GM12874 (cell line): ENCODE measurements around the gene PRKAG2.

Experiments
- TF ChIP-seq, protein P1 (sequence below): IDR thresholded peaks from 2 replicates; pipeline ENCODE4 v1.5.1; 2011; ENCODE audit warnings: low read depth, mild to moderate bottlenecking, control low read depth, low read length, moderate library complexity; ENCODE audit not compliant: insufficient read depth

Gene PRKAG2

DNA sequence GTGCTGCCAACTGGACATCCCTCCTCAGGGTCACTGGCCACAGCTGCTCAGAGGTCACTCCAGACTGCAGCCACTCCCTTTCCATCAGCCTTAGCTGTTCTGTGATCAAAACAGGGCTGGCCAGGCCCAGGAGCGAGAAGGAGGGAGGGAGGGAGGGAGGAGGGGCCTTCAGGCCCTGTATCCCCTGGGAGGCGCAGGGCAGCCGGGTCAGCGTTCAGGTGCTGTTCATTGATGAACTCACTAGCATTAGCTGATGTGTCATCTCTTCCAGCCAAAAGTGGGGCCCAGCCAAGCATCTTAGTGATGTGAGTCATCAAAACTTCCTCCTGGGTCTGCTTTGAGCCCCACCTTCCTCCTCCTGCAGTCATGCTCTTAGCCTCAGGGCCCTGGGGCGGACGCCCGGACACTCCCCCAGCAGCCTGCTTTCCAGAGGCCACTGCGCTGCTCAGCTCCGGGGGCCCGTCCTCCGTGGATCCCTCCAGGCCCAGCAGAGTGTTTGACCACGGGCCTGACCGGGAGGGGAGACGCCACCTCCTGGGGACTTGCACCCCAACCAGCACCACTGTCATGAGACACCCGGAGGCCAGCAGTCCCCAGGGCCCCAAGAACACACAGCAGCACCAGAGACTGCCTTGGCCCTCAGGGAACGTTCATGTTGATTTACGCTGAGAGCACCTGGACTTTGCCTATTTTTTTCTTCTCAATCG lies 149.2 kb downstream of the PRKAG2 start:
- TF ChIP-seq, protein P1, sequence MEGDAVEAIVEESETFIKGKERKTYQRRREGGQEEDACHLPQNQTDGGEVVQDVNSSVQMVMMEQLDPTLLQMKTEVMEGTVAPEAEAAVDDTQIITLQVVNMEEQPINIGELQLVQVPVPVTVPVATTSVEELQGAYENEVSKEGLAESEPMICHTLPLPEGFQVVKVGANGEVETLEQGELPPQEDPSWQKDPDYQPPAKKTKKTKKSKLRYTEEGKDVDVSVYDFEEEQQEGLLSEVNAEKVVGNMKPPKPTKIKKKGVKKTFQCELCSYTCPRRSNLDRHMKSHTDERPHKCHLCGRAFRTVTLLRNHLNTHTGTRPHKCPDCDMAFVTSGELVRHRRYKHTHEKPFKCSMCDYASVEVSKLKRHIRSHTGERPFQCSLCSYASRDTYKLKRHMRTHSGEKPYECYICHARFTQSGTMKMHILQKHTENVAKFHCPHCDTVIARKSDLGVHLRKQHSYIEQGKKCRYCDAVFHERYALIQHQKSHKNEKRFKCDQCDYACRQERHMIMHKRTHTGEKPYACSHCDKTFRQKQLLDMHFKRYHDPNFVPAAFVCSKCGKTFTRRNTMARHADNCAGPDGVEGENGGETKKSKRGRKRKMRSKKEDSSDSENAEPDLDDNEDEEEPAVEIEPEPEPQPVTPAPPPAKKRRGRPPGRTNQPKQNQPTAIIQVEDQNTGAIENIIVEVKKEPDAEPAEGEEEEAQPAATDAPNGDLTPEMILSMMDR: no peak

DNA sequence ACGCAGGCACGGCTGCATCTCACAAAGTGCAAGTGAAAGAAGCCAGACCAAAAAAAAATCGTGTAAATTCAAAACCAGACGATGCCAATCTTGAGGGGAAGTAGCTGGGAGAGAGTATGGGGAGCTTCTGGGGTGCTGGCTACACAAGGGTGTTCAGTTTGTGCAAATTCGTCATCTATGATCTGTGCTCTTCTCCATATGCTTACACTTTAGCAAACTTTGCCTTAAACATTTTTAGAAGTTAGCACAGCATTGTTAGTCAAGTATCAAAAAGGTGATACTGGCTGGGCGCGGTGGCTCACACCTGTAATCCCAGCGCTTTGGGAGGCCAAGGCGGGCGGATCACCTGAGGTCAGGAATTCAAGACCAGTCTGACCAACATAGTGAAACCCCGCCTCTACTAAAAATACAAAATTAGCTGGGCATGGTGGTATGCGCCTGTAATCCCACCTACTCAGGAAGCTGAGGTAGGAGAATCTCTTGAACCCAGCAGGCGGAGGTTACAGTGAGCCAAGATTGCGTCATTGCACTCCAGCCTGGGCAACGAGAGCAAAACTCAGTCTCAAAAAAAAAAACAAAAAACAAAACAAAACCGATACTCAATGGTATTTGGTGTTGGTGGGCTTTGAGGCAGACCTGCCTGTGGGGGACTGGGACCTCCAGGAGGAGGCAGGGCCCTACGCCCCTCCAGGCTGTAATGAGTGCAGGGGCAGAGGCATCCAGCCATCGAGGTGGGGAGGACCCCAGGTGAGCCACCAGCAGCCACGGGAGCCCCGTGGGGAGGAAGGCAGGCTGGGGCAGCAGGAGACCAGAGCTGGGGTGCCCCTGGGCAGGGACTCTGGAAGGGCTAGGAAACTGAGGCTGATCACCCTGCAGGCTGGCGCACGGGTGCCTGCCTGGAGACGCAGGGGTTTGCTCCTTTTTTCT lies 150.0 kb downstream of the PRKAG2 start:
- TF ChIP-seq, protein P1: no peak

DNA sequence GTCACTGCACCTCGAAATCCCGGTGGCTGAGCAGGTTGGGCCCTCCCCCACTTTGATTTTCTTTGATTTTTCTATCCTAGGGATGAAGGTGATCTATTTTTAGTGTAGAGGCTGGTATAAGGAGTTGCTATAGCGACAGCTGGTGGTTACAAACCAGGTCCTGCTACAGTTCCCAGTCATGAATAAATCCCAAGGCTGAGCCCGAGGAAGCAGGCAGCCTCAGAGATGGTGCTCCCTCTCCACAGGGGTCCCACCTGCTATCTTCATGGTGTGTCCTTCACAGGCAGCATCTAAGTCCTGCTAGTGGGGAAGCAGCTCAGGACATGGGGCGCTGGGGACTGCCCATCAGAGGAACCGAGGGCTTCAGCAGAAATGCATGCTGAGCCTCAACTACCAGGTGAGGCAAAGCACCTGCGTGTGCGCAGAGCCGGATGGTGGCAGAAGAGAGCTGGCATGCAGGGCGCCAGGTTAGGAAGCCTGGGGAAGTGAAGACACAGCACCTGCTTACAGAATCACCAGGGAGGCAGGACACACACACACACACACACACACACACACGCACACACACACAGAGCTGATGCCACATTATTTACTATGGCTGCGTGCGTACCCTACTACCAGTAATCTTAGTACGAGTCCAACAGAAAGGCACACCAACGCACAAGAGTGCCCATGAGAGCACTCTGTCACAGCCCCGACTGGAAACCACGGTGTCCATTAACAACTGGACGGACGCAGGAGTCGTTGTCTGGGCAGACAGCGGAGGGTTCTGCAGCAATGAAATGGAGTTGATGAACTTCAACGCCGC lies 150.9 kb downstream of the PRKAG2 start:
- TF ChIP-seq, protein P1: no peak

DNA sequence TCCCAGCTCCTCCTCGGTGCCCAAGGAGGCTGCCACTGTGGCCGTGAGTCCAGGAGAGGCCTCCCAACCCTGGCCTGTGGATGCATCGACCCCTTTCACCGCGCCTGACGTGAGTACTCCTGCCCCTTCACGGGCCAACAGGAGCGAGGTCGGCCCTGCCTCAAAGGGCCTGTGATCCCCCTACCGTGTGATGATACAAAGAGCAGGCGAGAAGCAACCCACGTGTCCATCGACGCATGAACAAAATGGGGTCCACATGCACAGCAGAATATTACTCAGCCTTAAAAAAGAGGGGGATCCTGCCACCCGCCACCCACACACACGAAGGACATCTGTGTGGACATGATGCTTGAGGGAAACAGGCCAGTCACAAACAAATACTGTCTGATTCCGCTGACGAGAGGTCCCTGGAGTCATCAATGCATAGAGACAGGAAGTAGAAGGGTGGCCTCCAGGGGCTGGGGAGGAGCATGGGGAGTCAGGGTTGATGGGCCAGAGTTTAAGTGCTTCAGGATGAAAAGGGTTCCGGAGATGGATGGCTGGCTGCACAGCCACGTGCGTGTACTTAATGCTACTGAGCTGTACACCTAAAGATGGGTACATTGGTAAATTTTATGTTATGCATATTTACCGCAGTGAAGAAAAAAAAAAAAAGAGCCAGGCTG lies 151.9 kb downstream of the PRKAG2 start:
- TF ChIP-seq, protein P1: no peak

DNA sequence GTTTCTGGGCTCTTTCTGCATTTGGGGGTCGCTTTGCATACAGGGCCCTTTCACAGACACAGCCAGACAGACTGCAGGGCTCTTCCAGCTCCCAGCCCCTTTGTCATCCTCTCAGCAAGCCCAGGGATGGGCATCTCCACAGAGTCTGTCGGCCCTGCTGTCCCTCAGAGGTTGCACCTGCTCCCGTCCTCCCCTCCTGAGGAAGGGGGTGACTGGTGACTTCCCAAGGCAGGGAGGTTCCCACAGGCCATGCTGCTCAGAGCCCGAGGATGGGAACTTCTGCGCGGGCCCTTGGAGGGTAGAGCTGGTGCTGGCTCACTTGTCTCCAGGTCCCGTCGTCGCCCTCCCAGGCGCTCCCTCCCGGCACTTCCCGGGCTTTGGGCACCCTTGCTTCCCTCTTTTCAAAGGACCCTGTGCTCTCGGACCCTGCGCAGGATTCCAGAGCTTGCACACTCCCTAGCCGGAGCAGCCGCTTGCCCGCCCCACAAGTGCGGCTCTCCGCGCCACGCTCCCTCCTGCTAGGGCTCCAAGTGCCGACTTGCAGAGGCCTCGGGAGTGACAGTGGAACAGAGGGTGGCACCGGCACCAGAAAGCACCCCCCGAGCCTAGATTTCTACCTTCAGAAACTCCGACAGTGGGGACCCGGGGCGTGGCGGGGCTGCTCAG lies 152.5 kb downstream of the PRKAG2 start:
- TF ChIP-seq, protein P1: no peak

DNA sequence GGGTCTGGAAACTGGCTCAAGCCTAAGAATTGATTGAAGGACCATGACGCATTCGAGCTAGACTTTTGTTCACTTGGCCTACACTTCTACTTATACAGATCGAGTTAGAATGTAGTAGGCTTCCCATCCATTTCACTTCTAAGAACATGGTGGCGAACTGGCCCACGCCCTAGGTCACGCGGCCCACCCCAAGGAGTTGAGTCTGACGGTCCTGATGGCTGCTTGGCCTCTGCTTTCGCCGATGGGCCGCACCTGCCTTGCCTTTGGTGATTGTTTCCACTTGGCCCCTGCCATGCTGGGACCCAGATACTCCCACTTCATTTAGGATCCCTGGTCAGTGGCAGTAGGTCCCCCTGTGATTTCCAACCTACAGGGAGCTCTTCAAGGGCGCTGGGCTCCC lies 153.6 kb downstream of the PRKAG2 start:
- TF ChIP-seq, protein P1: no peak
